GM20000 (cell line): ENCODE results near the gene HOXB8.
A peak's percentile ranks its signal among the peaks of the same experiment; 100 is the strongest.

ENCODE experiments used
- DNase-seq: peaks from one replicate; pipeline ENCODE4 v3.0.0; 2012; ENCODE audit warnings: low spot score
- CTCF ChIP-seq: IDR thresholded peaks from 2 replicates; pipeline ENCODE4 v1.5.1; 2012; ENCODE audit warnings: mild to moderate bottlenecking, control low read depth; ENCODE audit errors: extremely low read depth, missing control alignments

The HOXB8 gene

GRCh38 chr17:48630009-48630924 is 15.2 kb upstream of the HOXB8 start:
- no peak for DNase-seq
- TF ChIP-seq CTCF, result no peak

GRCh38 chr17:48629411-48629759 is 14.3 kb upstream of the HOXB8 start:
- DNase-seq, result no peak
- no peak for TF ChIP-seq CTCF

GRCh38 chr17:48628649-48629410 is 13.7 kb upstream of the HOXB8 start:
- TF ChIP-seq CTCF, result no peak
- no peak for DNase-seq

- no peak for DNase-seq
- TF ChIP-seq CTCF, result no peak
Measured at GRCh38 chr17:48627623-48628521, 12.8 kb upstream of the HOXB8 start.

- no peak for TF ChIP-seq CTCF
Measured at GRCh38 chr17:48627118-48627597, 12.1 kb upstream of the HOXB8 start.

GRCh38 chr17:48626245-48627117 is 11.4 kb upstream of the HOXB8 start, which contains the start of gene HOXB9:
HOXB9 (minus strand) TSS chr17:48626358; CDS start chr17:48626269, 89 bp downstream.
- no peak for TF ChIP-seq CTCF
- peak; percentile 71 for DNase-seq

More at GRCh38 chr17:48627118-48627597, 12.1 kb upstream of the HOXB8 start:
- no peak for DNase-seq
